ENCODE data around the gene MPZL2.

MPZL2 gene

GRCh38 chr11:118217575-118217974 is 46.5 kb downstream of the MPZL2 start:
- DNase-seq: no peak

- DNase-seq: peak in 1 of 4 experiments; percentile 28
Observed at GRCh38 chr11:118216621-118217481, 47.2 kb downstream of the MPZL2 start.

- no peak for DNase-seq
Observed at GRCh38 chr11:118215765-118216164, 48.3 kb downstream of the MPZL2 start.

- DNase-seq: no peak
Observed at GRCh38 chr11:118215262-118215661, 48.8 kb downstream of the MPZL2 start.

- no peak for DNase-seq
Observed at GRCh38 chr11:118214210-118214914, 49.7 kb downstream of the MPZL2 start.

GRCh38 chr11:118213781-118214180 is 50.3 kb downstream of the MPZL2 start:
- no peak for DNase-seq

- DNase-seq: no peak
Observed at GRCh38 chr11:118213201-118213600, 50.9 kb downstream of the MPZL2 start.

GRCh38 chr11:118212781-118213191 is 51.3 kb downstream of the MPZL2 start:
- no peak for DNase-seq

- no peak for DNase-seq
Observed at GRCh38 chr11:118212131-118212725, 51.9 kb downstream of the MPZL2 start.

- no peak for DNase-seq
Observed at GRCh38 chr11:118211006-118211405, 53.1 kb downstream of the MPZL2 start.

- no peak for DNase-seq
Observed at GRCh38 chr11:118210323-118210722, 53.8 kb downstream of the MPZL2 start.

- no peak for DNase-seq
Observed at GRCh38 chr11:118209033-118209432, 55.1 kb downstream of the MPZL2 start.

- DNase-seq: no peak
Observed at GRCh38 chr11:118207079-118207478, 57.0 kb downstream of the MPZL2 start.

GRCh38 chr11:118206391-118207031 is 57.6 kb downstream of the MPZL2 start:
- DNase-seq: no peak

GRCh38 chr11:118205606-118206378 is 58.3 kb downstream of the MPZL2 start:
- DNase-seq: no peak

All from activated CD4-positive, CD25-positive, alpha-beta regulatory T cell (primary cell).